Body of pancreas (tissue), 4 donors: Measurements from ENCODE around the gene KIF6.

Experiments
- CTCF ChIP-seq, 7 experiments: fragments of 450-650 bp in 4 of 7; fragments of 200-600 bp in 3 of 7; sonication (generic) in 3 of 7; IDR thresholded peaks; one replicate each; pipeline ENCODE4 v1.5.1; 2016 to 2019; ENCODE audit warnings: antibody characterized with exemption in 7 of 7
- POLR2A ChIP-seq, 3 donors: fragments of 450-650 bp; IDR thresholded peaks; one replicate each; pipeline ENCODE4 v1.6.1; 2016; ENCODE audit warnings: antibody characterized with exemption in 3 of 3, mild to moderate bottlenecking in 2 of 3

- no peak for TF ChIP-seq CTCF (IDR thresholded peaks at IDR 0.05)
- TF ChIP-seq POLR2A (IDR thresholded peaks at IDR 0.05), result no peak
These were observed 90.4 kb downstream of the KIF6 start for GRCh38 chr6:39634646-39635341.
